Keratinocyte (primary cell): ENCODE results near the gene RAPGEFL1. TPM values are rescaled to one million over a fixed set of nuclear protein-coding genes. Genes with fewer than 3 reads are reported as not detected.

Experiments used
- DNase-seq: peaks from one replicate; pipeline ENCODE4 v3.0.0-alpha.2; 2011; ENCODE audit warnings: low read depth, missing footprints, low spot score
- FAIRE-seq: peaks from 2 replicates; lab custom pipeline; 2011; peaks lifted over from hg19 to GRCh38; lab: Jason Lieb, UNC
- H2AFZ ChIP-seq: 2 replicates; pipeline ENCODE4 v1.6.0; 2012; ENCODE audit warnings: low read length, control low read depth, inconsistent platforms; ENCODE audit not compliant: control insufficient read depth
- H3K27ac ChIP-seq: 2 replicates; pipeline ENCODE4 v1.5.1; 2011; ENCODE audit warnings: low read length; ENCODE audit not compliant: control insufficient read depth, insufficient read depth
- H3K27me3 ChIP-seq: 3 replicates; pipeline ENCODE4 v1.6.0; 2011; ENCODE audit warnings: low read length; ENCODE audit not compliant: control insufficient read depth, insufficient read depth; ENCODE audit errors: extremely low read depth
- H3K36me3 ChIP-seq, 2 experiments: 2 replicates in 1 of 2; 3 replicates in 1 of 2; pipeline ENCODE4 v1.5.1; 2011; ENCODE audit warnings: low read length in 2 of 2, mild to moderate bottlenecking in 1 of 2; ENCODE audit not compliant: control insufficient read depth in 2 of 2, insufficient read depth in 2 of 2; ENCODE audit errors: extremely low read depth in 1 of 2
- H3K4me1 ChIP-seq: 3 replicates; pipeline ENCODE4 v1.5.1; 2011; ENCODE audit warnings: low read length; ENCODE audit not compliant: control insufficient read depth, insufficient read depth; ENCODE audit errors: extremely low read depth
- H3K4me2 ChIP-seq: 3 replicates; pipeline ENCODE4 v1.6.0; 2011; ENCODE audit warnings: low read depth, low read length; ENCODE audit not compliant: control insufficient read depth, insufficient read depth; ENCODE audit errors: extremely low read depth
- H3K4me3 ChIP-seq, 3 experiments: fragments of 200-600 bp in 1 of 3; sonication (generic) in 1 of 3; 2 replicates in 2 of 3; 3 replicates in 1 of 3; pipeline ENCODE4 v1.5.1; 2011 to 2016; ENCODE audit warnings: low read length in 3 of 3, mild to moderate bottlenecking in 3 of 3, control low read depth in 2 of 3, inconsistent platforms in 1 of 3, low read depth in 1 of 3, mixed read lengths in 1 of 3, mixed run types in 1 of 3, moderate library complexity in 1 of 3; ENCODE audit not compliant: control insufficient read depth in 2 of 3, insufficient read depth in 2 of 3; ENCODE audit errors: extremely low read depth in 1 of 3
- H3K79me2 ChIP-seq: 2 replicates; pipeline ENCODE4 v1.6.0; 2012; ENCODE audit warnings: low read length; ENCODE audit not compliant: control insufficient read depth, insufficient read depth
- H3K9ac ChIP-seq: 3 replicates; pipeline ENCODE4 v1.6.0; 2011; ENCODE audit warnings: low read length; ENCODE audit not compliant: control insufficient read depth, insufficient read depth; ENCODE audit errors: extremely low read depth
- H3K9me1 ChIP-seq: 3 replicates; pipeline ENCODE4 v1.6.0; 2011; ENCODE audit warnings: low read length; ENCODE audit not compliant: control insufficient read depth, insufficient read depth; ENCODE audit errors: extremely low read depth
- H3K9me3 ChIP-seq: 2 replicates; pipeline ENCODE4 v1.5.1; 2012; ENCODE audit warnings: low read depth, low read length; ENCODE audit not compliant: control insufficient read depth
- H4K20me1 ChIP-seq: 3 replicates; pipeline ENCODE4 v1.6.0; 2011; ENCODE audit warnings: low read length; ENCODE audit not compliant: control insufficient read depth, insufficient read depth; ENCODE audit errors: extremely low read depth
- CTCF ChIP-seq, 3 experiments: IDR thresholded peaks in 1 of 3; conservative IDR thresholded peaks in 1 of 3; optimal IDR thresholded peaks in 1 of 3; 2 replicates in 2 of 3; 3 replicates in 1 of 3; pipeline versions ENCODE3 to v1.5.1; 2011; ENCODE audit warnings: low read length in 3 of 3, mild to moderate bottlenecking in 3 of 3, moderate library complexity in 2 of 3, control low read depth in 1 of 3, inconsistent platforms in 1 of 3; ENCODE audit not compliant: insufficient read depth in 2 of 3; ENCODE audit errors: extremely low read depth in 1 of 3
- EZH2 ChIP-seq: IDR thresholded peaks from one replicate; pipeline ENCODE4 v1.6.1; 2012; ENCODE audit warnings: inconsistent platforms, mild to moderate bottlenecking, low read length, moderate library complexity
- dilution Hi-C: fragments of 300-500 bp; cut with MboI; formaldehyde crosslinking; loops from one replicate; pipeline ENCODE4 v1.7.0; 2020; ENCODE audit warnings: low sequenced_read_pairs; ENCODE audit not compliant: extremely low pct_ligation_motif_present
- polyA plus RNA-seq, 5 experiments: library from polyadenylated mRNA; depleted of rRNA in 3 of 5; stranded (reverse) in 3 of 5; stranded (forward) in 1 of 5; unstranded in 1 of 5; fragments of >200 nt; gene quantifications; 1 replicate in 1 of 5; 2 replicates in 3 of 5; 3 replicates in 1 of 5; pipeline versions ENCODE4 v1.2.1 to v1.2.3, GENCODE V29; 2011 to 2012; ENCODE audit warnings: missing spikeins in 2 of 5, low read depth in 1 of 5, low replicate concordance in 1 of 5

The RAPGEFL1 gene
- polyA plus RNA-seq, 1 donor (not counting 4 experiments of a cell fraction or from before 2014, with no cell fraction given), result 21.8 TPM

- Histone ChIP-seq H3K4me1 (peaks cover 44% of the 10 kb centered on the region), H3K9ac (peak overlapping the region; percentile 0), H3K27ac (peak overlapping the region; percentile 41), H3K79me2 (no peaks in the 10 kb centered on the region), H3K36me3 (no peaks in the 10 kb centered on the region), H3K9me3 (no peaks in the 10 kb centered on the region), H3K27me3 (no peaks in the 10 kb centered on the region), H4K20me1 (no peaks in the 10 kb centered on the region), H2AFZ (no peak overlapping the region), H3K4me3 (no peak overlapping the region), H3K9me1 (no peaks in the 10 kb centered on the region), H3K4me2 (peak overlapping the region; percentile 52)
- FAIRE-seq (no peak), DNase-seq (no peak)
- TF ChIP-seq EZH2 (no peak), CTCF (optimal IDR thresholded peaks at IDR 0.05 in 1 of 3, IDR thresholded peaks at IDR 0.05 in 1 of 3, conservative IDR thresholded peaks at IDR 0.05 in 1 of 3; ENCODE audit: extremely low read depth in 1 of 3, insufficient read depth in 2 of 3, low read length in 3 of 3) (no peak)
- dilution Hi-C loops, result no loop called here
Observed at GRCh38 chr17:40180694-40181093, 3.4 kb downstream of the RAPGEFL1 start.

- no peak overlapping the region for H3K4me2 ChIP-seq
- no peak overlapping the region for H2AFZ ChIP-seq
- no peaks in the 10 kb centered on the region for H4K20me1 ChIP-seq
- H3K4me1 ChIP-seq, result peaks cover 41% of the 10 kb centered on the region
- no peaks in the 10 kb centered on the region for H3K9me1 ChIP-seq
- no peaks in the 10 kb centered on the region for H3K9me3 ChIP-seq
- TF ChIP-seq EZH2 (no peak), CTCF (optimal IDR thresholded peaks at IDR 0.05 in 1 of 3, IDR thresholded peaks at IDR 0.05 in 1 of 3, conservative IDR thresholded peaks at IDR 0.05 in 1 of 3; ENCODE audit: extremely low read depth in 1 of 3, insufficient read depth in 2 of 3, low read length in 3 of 3) (no peak)
- no peak overlapping the region for H3K27ac ChIP-seq
- FAIRE-seq, result no peak
- no peaks in the 10 kb centered on the region for H3K36me3 ChIP-seq
- no peak overlapping the region for H3K9ac ChIP-seq
- no peak for DNase-seq
- no peak overlapping the region for H3K4me3 ChIP-seq
- dilution Hi-C loops, result no loop called here
- no peaks in the 10 kb centered on the region for H3K79me2 ChIP-seq
- H3K27me3 ChIP-seq, result no peaks in the 10 kb centered on the region
Observed at GRCh38 chr17:40181205-40181604, 3.9 kb downstream of the RAPGEFL1 start.
